ENCODE data around the gene TERT.
"Not testable (repeated sequence)": the region's sequence is repeated elsewhere in the genome, so short reads cannot be mapped to it uniquely, and the experiment has no call there.

The TERT gene

GRCh38 chr5:1330847-1331831 lies 36.3 kb upstream of the TERT start:
- no peak for DNase-seq (ENCODE audit: low spot score)

GRCh38 chr5:1330146-1330846 lies 35.4 kb upstream of the TERT start:
- DNase-seq (ENCODE audit: low spot score): peak; percentile 25

- DNase-seq (ENCODE audit: low spot score): no peak
These were observed 34.3 kb upstream of the TERT start for GRCh38 chr5:1329111-1329579.

GRCh38 chr5:1328237-1329110 lies 33.6 kb upstream of the TERT start:
- not testable (repeated sequence) for DNase-seq (ENCODE audit: low spot score)

- DNase-seq (ENCODE audit: low spot score): not testable (repeated sequence)
These were observed 32.3 kb upstream of the TERT start for GRCh38 chr5:1326901-1327756.

GRCh38 chr5:1326532-1326875 lies 31.6 kb upstream of the TERT start:
- not testable (repeated sequence) for DNase-seq (ENCODE audit: low spot score)

- no peak for DNase-seq (ENCODE audit: low spot score)
These were observed 31.1 kb upstream of the TERT start for GRCh38 chr5:1325870-1326531.

- no peak for DNase-seq (ENCODE audit: low spot score)
These were observed 30.4 kb upstream of the TERT start for GRCh38 chr5:1325191-1325741.

GRCh38 chr5:1324719-1325190 lies 29.9 kb upstream of the TERT start:
- no peak for DNase-seq (ENCODE audit: low spot score)

GRCh38 chr5:1324301-1324700 lies 29.4 kb upstream of the TERT start:
- DNase-seq (ENCODE audit: low spot score): no peak

GRCh38 chr5:1323803-1324173 lies 28.9 kb upstream of the TERT start:
- DNase-seq (ENCODE audit: low spot score): no peak

GRCh38 chr5:1322955-1323802 lies 28.3 kb upstream of the TERT start:
- no peak for DNase-seq (ENCODE audit: low spot score)

- no peak for DNase-seq (ENCODE audit: low spot score)
These were observed 27.4 kb upstream of the TERT start for GRCh38 chr5:1322036-1322900.

GRCh38 chr5:1321576-1321975 lies 26.7 kb upstream of the TERT start:
- no peak for DNase-seq (ENCODE audit: low spot score)

GRCh38 chr5:1320436-1321344 lies 25.8 kb upstream of the TERT start:
- no peak for DNase-seq (ENCODE audit: low spot score)

GRCh38 chr5:1319436-1320256 lies 24.8 kb upstream of the TERT start:
- DNase-seq (ENCODE audit: low spot score): no peak
